ENCODE results near the gene ARSB. TPM values are rescaled to one million over a fixed set of nuclear protein-coding genes. Genes with fewer than 3 reads are reported as not detected.
A peak's percentile ranks its signal among the peaks of the same experiment; 100 is the strongest.

The ARSB gene
- total and polyA plus RNA-seq, 9 of the 15 experiments (the other 6 are each of a cell fraction or from before 2014, with no cell fraction given): 0.52 to 4.6 (median 2.4) TPM

GRCh38 chr5:78785454-78785853 lies 199.7 kb downstream of the ARSB start:
- no peak for ATAC-seq
- H4K20me1 ChIP-seq (replicated peaks; ENCODE audit: control insufficient read depth, insufficient read depth, low read length): no peaks in the 10 kb centered on the region
- ChIA-PET CTCF (ENCODE audit: low intra/inter-chr PET ratio) (no interaction called here), POLR2A (no interaction called here)
- no peak for TF ChIP-seq RERE (CRISPR knock-in tag; IDR thresholded peaks at IDR 0.05; ENCODE audit: borderline replicate concordance)
- peak; percentile 51 for TF ChIP-seq MEIS2 (IDR thresholded peaks at IDR 0.05; ENCODE audit: partially characterized antibody)
- TF ChIP-seq PTTG1 (tag; IDR thresholded peaks at IDR 0.05; ENCODE audit: low read depth): no peak
- TF ChIP-seq CEBPG (CRISPR knock-in tag; IDR thresholded peaks at IDR 0.05): no peak
- 0 out of 4 replicates have a peak, but pooled peaks of 1 of the 2 experiments have one; percentile 13 for TF ChIP-seq CEBPG (tag; conservative IDR thresholded peaks at IDR 0.05 in 1 of 2, IDR thresholded peaks at IDR 0.05 in 1 of 2)
- peak; percentile 28; the same call in 1 of the 2 replicates for TF ChIP-seq CEBPB (tag; IDR thresholded peaks at IDR 0.05)
- TF ChIP-seq ZNF785 (CRISPR knock-in tag; IDR thresholded peaks at IDR 0.05): no peak
- H3K27ac ChIP-seq (ENCODE audit: extremely low read depth, low read depth, low read length): no peak overlapping the region
- no peaks in the 10 kb centered on the region for H3K36me3 ChIP-seq (ENCODE audit: control insufficient read depth, insufficient read depth, low read length)
- no peaks in the 10 kb centered on the region for H3K79me2 ChIP-seq (ENCODE audit: control insufficient read depth, insufficient read depth, low read length)
- no peak for FAIRE-seq
- no peak for DNase-seq (ENCODE audit: extremely low read depth in 1 of 4, low spot score in 3 of 4)
- in situ Hi-C loops (cut with MboI): no loop called here
- no peak overlapping the region for H3K4me3 ChIP-seq
- no peaks in the 10 kb centered on the region for H3K9me1 ChIP-seq (ENCODE audit: control insufficient read depth, insufficient read depth, low read length)
- peaks cover 0 to under 1% of the 10 kb centered on the region in 2 experiments; a peak in 1 of 5 replicates for H3K4me1 ChIP-seq (replicated peaks in 1 of 2; ENCODE audit: control insufficient read depth in 2 of 2, insufficient read depth in 2 of 2, low read length in 2 of 2)
- no peak overlapping the region for H3K9ac ChIP-seq (ENCODE audit: insufficient read depth in 1 of 2, low read depth in 2 of 2, low read length in 2 of 2)
- 42% methylated on average over 1 of the region's 1 CpG for WGBS (ENCODE audit: insufficient coverage, low coverage, missing lambda C conversion rate)
- intact Hi-C loops (cut with micrococcal nuclease): no loop called here
- H2AFZ ChIP-seq (ENCODE audit: low read depth, low read length): no peak overlapping the region
- no peak overlapping the region for H3K4me2 ChIP-seq (ENCODE audit: insufficient read depth, low read length)
- H3K9me3 ChIP-seq (replicated peaks; ENCODE audit: control insufficient read depth, insufficient read depth, low read depth, low read length): no peaks in the 10 kb centered on the region
- no TSS peak for BruUV-seq (replicated peaks)
- H3K27me3 ChIP-seq (ENCODE audit: control insufficient read depth in 2 of 2, insufficient read depth in 2 of 2, low read length in 2 of 2): 0 out of 5 replicates have a peak, but pooled peaks cover 0 to 5% of the 10 kb centered on the region in 2 experiments

All from K562 (cell line).